ENCODE results near the gene MAP4.
"Not testable (repeated sequence)": the region's sequence is repeated elsewhere in the genome, so short reads cannot be mapped to it uniquely, and the experiment has no call there.

MAP4 gene

DNA sequence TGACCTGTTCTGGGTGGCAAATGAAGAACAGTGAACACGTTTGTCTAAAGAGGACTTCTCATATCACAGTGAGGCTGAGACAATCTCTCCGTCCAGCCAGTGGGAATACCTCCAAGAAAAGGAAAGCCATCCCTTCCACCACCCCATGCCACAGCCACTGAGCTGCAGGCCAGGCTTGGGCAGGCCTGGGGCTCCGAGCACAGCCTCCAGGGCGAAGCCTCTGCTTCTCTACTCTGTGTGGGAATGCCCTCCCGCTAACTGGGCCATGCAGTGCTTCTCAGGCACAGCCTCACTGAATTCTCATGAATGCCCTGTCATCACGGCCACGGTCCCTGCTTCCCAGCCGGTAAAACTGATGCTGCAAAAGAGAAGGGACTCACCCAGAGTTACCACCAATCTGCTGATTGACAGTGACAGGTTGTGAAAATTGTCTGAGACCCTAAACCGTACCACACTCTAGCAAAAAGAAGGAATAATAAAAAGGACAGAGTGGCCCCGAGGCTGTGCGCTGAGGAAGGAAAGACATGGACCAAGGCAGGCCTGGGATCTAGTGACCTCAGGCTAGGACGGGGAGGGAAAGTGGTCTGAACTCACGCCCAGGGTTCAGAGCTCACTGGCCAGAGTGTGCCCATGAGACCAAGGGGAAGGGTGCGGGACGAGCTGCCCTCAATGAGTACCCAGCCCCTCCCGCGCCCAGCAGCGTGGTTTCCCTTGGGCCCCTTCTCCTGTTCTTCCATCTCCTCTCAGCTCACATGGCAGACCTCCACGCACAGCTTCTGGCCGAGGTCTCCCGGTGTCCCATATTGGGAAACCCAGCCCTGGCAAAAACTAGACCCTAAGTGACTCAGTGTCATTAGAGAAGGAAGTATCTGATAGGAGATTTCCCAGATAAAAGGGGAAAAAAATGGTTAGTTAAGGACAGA lies 160.5 kb downstream of the MAP4 start:
- DNase-seq = no peak

- DNase-seq = no peak
Measured at GRCh38 chr3:47854720-47855455, 161.3 kb downstream of the MAP4 start.

GRCh38 chr3:47854267-47854666 lies 161.9 kb downstream of the MAP4 start:
- no peak for DNase-seq

DNA sequence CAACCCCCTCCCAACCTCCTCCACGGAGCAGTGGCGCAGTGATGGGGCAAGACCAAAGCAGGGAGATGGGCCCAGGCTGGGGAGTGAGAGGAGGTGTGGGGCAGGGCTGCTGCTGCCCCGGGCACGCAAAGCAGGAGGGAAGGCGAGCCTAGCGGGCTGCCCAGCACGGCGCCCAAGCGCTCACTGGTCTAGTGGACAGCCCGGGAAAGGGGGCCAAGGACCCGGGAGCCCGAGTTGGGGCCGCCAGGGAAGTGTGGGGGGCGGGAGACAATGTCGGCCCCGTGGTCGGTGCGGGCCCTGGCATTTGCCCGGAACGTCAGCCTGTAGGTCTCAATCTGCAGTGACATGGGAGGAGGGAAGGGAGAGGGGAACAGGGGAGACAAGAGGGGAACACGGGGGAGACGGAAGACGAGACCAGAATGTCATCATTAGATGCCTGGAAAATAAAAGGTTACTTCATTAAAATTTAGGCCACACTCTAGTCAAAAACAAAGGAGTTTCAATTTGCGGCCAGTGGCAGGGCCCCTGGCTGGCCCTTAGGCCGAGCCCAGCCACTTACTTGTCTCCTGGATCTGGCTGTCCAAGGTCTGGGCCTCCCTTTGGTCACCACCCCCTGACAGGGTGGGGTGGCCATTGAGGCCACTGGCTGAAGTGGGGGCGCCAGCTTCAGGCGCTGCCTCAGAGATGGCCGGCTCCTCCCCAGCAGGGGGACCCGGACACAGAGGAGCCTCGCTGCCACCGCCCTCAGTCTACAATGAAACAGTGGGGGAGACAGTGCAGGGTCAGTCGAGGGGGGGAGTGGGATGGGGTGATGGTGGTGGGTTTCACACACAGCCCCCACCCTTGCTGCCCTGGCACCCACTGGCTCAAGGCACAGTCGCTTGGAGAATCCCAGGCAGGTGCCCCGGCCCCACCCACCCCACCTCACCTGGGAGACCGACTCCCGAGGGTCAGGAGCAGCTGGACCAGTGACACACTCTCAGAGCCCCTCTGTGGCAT lies 163.3 kb downstream of the MAP4 start:
- no peak for DNase-seq

DNA sequence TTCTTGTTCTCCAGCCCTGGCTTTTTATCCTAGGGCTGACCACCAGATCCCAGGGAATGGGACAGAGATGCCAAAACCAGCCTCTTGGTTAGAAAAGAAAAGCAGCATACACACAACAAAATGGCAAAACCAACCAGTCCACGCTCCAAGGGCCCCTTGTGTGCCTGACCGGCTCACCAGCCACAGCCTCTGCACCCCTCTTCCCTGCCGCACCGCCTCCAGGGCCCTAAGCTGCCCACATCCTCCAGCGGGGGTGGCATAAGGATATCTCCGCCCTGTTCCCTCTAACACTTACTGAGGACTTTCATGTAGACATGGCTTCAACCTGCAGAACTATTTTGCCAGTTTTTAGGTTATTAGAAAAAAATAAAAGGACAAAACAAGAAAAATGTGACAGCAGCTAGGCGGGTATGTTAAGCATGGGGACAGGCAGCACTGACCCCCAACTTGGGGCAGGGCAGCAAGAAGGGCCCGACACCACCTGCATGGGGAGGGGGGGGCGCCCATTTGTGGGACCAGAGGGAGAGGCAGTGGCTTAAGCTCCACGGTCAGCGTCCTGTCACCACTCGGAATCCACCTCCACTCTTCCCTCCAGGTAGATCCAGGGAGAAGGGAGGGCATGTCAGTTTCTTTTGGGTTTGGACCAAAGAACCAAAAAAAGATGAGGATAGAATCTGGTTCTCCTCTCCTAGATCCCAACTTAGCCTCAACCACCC lies 164.2 kb downstream of the MAP4 start:
- DNase-seq = no peak

DNA sequence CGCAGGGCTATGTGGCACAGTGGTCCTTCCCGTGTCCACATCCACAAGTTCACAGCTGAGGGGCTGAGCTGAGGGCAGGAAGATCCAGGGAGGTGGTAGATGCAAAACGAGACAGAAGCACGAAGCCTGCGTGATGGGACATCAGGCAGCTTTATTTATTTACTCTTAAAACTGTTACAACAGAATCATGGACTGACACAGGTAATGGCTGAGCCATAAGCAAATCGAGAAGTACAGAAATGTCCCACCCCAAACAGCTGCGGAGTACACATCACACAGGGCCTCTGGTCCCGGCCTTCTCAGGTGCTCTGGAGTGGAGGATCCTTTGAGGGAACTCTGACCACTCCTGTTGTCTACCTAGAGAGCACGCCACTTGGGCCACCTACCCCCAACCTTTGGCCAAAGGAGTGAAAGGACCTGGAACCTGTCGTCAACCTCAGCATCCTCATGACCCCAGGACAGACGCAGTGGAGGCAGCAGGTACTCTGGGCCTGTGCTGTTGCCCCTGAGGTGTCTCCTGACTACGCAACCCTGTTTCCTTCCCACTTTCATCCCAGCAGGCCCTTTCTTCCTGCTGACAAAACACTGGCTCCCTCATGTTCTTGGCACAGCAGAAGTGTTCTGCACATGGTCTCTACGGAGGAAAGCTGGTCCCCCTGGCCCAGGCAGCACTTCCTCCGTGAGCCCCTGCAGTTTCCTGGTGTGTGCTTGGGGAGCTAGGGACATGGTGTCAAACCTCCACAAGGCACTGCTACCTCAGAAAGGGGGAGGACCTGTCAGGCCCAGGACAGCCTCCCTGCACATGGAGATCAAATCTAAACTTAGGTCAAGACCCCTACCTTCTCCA lies 165.4 kb downstream of the MAP4 start:
- no peak for DNase-seq

GRCh38 chr3:47849699-47850563 lies 166.3 kb downstream of the MAP4 start:
- peak in 1 of 2 experiments; percentile 19 for DNase-seq

- no peak for DNase-seq
Measured at GRCh38 chr3:47849186-47849698, 167.0 kb downstream of the MAP4 start.

DNA sequence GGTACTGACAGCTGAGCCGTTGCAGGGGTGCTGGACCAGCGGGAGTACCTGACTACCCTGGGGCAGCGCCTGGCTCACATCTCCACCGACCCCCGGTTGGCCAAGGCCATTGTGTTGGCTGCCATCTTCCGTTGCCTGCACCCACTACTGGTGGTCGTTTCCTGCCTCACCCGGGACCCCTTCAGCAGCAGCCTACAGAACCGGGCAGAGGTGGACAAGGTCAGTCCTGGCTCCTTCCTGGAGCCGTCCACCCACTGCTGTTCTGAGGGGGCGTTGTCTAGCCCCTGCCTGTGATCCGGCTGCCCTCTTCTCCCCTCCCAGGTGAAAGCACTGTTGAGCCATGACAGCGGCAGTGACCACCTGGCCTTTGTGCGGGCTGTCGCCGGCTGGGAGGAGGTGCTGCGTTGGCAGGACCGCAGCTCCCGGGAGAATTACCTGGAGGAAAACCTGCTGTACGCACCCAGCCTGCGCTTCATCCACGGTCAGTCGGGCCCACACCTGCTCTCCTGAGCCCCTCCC lies 167.6 kb downstream of the MAP4 start:
- DNase-seq = no peak

DNA sequence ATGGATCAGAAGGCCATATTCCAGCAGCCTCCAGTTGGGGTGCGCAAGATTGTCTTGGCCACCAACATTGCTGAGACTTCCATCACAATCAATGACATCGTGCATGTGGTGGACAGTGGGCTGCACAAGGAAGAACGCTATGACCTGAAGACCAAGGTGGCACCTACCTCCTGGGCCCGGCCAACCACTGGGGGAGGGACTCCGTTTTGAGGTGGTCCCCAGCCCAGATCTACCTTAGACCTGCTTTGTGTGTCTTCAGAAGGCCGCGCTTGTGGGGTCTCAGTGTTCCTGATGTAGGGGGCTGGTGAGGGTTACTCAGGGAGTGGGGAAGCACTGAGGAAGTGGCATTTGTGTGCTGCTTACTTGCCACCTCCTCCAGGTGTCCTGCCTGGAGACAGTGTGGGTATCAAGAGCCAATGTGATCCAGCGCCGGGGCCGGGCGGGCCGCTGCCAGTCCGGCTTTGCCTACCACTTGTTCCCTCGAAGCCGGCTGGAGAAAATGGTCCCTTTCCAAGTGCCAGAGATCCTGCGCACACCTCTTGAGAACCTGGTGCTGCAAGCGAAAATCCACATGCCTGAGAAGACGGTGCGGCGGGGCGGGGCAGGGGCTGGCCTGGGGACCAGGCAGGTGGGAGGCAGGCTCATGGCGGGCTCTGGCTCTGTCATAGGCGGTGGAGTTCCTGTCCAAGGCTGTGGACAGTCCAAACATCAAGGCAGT lies 168.3 kb downstream of the MAP4 start:
- DNase-seq = no peak

- no peak for DNase-seq
Measured at GRCh38 chr3:47847260-47847659, 169.0 kb downstream of the MAP4 start.

DNA sequence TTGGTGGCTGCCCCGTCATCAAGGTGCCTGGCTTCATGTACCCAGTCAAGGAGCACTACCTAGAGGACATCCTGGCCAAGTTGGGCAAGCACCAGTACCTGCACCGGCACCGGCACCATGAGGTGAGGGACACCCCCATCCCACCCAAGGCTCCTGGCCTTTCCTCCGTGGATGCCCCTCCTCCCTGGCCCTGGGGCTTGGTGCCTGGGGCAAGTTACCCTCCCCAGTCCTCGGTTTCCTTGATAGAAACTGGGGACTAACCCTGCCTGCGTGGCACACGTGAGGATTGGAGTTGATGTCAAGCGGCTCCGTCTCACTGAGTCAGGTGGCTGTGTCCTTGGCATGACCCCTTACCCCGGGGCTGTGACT lies 169.4 kb downstream of the MAP4 start:
- no peak for DNase-seq

DNA sequence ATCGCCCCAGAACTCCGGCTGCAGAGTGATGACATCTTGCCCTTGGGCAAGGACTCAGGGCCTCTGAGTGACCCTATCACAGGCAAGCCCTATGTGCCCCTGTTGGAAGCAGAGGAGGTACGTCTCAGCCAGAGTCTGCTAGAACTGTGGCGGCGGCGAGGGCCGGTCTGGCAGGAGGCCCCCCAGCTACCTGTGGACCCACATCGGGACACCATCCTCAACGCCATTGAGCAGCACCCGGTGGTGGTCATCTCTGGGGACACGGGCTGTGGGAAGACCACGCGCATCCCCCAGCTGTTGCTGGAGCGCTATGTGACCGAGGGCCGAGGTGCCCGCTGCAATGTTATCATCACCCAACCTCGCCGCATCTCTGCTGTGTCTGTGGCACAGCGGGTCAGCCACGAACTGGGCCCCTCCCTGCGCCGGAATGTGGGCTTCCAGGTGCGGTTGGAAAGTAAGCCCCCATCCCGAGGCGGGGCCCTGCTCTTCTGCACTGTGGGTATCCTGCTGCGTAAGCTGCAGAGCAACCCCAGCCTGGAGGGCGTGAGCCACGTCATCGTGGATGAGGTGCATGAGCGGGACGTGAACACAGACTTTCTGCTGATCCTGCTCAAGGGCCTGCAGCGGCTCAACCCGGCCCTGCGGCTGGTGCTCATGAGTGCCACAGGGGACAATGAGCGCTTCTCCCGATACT lies 169.9 kb downstream of the MAP4 start:
- no peak for DNase-seq

GRCh38 chr3:47841786-47842349 lies 174.3 kb downstream of the MAP4 start:
- no peak for DNase-seq

DNA sequence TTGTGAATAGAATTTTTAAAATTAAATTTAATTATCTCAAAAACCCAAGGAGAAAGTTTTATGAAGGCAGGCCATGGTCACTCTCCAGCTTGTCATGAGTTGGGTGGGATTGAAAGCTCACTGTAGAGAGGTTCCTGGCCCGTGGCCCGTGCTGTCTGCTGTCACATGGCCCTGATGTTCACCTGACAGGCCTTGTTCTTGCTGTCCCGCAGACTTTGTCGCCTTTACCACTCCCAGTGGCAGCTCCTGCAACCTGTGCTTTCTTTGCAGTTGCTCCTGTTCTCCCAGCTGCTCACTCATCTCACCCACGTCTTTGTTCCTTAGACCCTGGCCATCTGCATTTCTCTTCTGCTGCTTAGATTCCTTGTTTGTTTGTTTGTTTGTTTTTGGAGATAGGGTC lies 177.7 kb downstream of the MAP4 start:
- no peak for DNase-seq

DNA sequence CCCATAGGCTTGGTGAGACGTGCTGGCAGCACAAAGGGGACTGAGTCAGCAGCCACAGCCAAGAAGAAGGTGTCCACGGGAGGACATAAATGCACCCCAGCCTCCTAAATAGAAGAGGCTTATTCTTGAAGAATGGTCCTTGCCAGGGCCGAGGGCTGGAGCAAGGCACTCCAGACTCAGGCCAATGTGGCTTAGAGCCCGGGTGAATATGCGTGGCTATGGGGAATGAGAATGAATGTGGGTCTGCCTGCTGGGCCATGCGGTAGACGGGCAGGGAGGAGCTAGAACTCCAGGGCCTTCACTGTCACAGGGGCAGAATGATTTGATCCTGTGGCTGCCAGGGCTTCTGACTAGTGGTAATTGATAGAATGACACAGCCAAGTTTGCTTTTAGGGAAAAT lies 179.2 kb downstream of the MAP4 start:
- no peak for DNase-seq

- not testable (repeated sequence) for DNase-seq
Measured at GRCh38 chr3:47829482-47829881, 186.7 kb downstream of the MAP4 start.

- no peak for DNase-seq
Measured at GRCh38 chr3:47825590-47825989, 190.6 kb downstream of the MAP4 start.

Data from NCI-H524 (cell line).